ENCODE measurements around the gene HEXIM2.

Gene HEXIM2, protein sequence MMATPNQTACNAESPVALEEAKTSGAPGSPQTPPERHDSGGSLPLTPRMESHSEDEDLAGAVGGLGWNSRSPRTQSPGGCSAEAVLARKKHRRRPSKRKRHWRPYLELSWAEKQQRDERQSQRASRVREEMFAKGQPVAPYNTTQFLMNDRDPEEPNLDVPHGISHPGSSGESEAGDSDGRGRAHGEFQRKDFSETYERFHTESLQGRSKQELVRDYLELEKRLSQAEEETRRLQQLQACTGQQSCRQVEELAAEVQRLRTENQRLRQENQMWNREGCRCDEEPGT

DNA sequence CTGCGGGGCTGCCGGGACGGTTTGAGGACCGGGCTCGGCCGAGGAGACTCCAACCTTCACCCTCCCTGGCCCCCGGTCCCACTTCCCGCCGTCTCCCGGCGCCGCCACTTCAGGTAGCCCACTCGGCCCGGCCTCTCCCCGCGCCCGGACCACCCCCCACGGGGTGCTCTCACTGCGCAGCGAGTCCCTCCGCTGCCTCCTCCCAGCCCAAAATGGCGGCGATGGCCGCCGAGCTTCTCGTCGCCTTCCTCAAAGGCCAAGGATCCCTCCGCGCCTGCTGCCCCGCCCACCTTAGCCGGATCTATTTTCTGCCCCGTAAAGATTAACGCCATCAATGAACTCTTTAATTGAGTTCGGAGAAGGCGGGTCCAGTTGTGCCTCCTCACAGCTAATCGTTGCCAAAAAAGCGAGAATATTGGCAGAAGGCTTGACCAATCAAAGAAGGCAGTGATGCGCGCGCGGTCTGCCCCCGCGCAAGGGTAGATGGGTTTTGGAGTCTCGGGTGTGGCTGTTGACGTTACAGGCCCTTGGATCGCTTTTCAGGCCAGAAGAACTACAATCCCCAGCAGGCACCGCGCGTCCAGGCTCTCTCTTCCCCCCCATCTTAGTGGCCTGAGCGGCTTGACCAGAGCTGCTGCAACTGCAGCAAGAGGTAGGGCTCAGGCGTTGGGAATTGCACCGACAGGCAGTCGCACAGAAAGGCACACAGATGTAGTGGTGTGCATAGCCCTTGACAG is at the start of gene HEXIM2:
HEXIM2 (plus strand) TSS at position 588 of the 737 bp plus-strand sequence. CDS start 919 bp downstream, outside the sequence.
- H4K20me1 ChIP-seq, result peaks cover 0 to 22% (median 0%) of the 10 kb centered on the region in 11 experiments; a peak in 4 of 22 replicates
- no peaks in the 10 kb centered on the region for H3K9me3 ChIP-seq (replicated peaks in 1 of 11)
- H3K27ac ChIP-seq, result peak within 1 kb of the TSS; percentile 98 to 100 (median 100)
- peaks cover 53 to 86% (median 73%) of the 10 kb centered on the region in 10 experiments for H3K4me1 ChIP-seq
- H3K36me3 ChIP-seq, result peaks cover 0 to 10% (median 0%) of the 10 kb centered on the region in 11 experiments; a peak in 3 of 22 replicates
- peak within 1 kb of the TSS; percentile 78 to 95 (median 86) for H3K4me2 ChIP-seq
- no peaks in the 10 kb centered on the region for H3K27me3 ChIP-seq
- no peak for TF ChIP-seq Cebpa-rat (IDR thresholded peaks at IDR 0.05)
- peak within 1 kb of the TSS; percentile 81 to 99 (median 92) for H3K4me3 ChIP-seq
- H3K9ac ChIP-seq, result peak within 1 kb of the TSS; percentile 98 to 100 (median 100)

DNA sequence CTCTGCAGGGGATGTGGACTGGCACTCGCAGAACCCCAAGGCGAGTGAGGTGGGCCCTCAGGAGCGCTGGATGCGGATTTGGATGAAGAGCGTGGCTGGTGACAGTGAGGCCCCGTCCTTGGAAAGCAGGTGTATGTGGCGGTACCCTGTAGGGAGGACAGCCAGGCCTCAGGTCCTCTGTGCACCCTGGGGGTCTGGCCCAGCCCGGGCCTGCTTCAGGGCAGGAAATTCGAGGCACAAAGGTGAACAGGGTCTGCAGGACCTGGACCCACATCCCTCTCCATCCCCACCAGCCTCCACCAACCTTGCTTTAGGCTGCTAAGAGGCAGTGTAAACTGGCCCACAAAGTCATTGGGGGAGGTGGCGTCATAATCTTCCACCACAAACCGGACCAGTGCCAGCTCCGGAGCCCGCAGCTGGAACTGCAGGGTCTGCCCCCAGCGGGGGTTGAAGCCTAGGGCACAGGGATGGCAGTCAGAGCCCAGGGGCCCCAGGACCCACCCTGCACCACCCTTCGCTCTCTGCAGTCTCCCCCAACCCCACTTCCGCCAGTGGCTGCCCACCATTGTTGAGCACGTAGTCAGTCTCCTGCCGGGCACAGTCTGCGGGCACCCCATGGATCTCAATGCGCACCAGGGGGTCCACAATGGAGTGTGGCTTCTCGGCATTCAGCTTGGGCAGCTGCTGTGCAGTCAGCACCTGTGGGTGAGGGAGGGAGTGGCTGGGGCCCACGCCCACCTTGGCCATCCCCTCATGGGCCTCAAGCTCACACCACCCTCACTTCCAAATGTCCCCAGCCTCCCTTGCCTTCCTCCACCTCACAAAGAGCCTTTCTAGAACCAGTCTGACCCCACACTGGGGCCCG is 48.9 kb upstream of the HEXIM2 start:
- peak overlapping the region in 7 of 10 experiments; percentile 40 to 60 (median 50); a peak in 13 of 20 replicates for H3K4me3 ChIP-seq
- no peaks in the 10 kb centered on the region for H3K27me3 ChIP-seq
- H4K20me1 ChIP-seq, result peaks cover 0 to 40% (median 0%) of the 10 kb centered on the region in 11 experiments; a peak in 6 of 22 replicates
- H3K4me2 ChIP-seq, result peak overlapping the region; percentile 72 to 99 (median 96)
- H3K36me3 ChIP-seq, result peaks cover 15 to 27% (median 17%) of the 10 kb centered on the region in 11 experiments
- peak overlapping the region in 10 of 11 experiments; percentile 58 to 97 (median 95); a peak in 19 of 22 replicates for H3K27ac ChIP-seq
- H3K4me1 ChIP-seq, result peaks cover 66 to 94% (median 81%) of the 10 kb centered on the region in 10 experiments
- H3K9ac ChIP-seq, result peak overlapping the region; percentile 46 to 87 (median 82); a peak in 21 of 22 replicates
- no peaks in the 10 kb centered on the region for H3K9me3 ChIP-seq (replicated peaks in 1 of 11)
- no peak for TF ChIP-seq Cebpa-rat (IDR thresholded peaks at IDR 0.05)

DNA sequence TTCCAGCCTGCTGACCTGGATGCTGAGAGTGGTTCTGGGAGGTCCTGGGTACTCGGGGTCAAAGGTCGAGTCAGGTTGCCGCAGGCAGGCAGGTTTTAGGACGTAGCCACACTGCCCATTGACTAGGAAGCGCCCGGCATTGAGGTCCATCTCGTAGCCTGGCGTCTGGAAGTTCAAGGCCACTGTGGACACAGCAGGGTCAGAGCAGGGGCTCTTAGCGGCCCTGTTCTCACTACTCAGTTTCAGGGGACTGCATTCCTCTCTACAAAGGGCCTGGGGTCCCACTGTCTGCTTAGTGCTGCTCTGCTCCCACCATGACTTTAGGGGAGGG is 48.3 kb upstream of the HEXIM2 start:
- peak overlapping the region in 9 of 11 experiments; percentile 43 to 87 (median 82); a peak in 14 of 22 replicates for H3K9ac ChIP-seq
- H3K4me2 ChIP-seq, result peak overlapping the region; percentile 72 to 99 (median 96)
- H3K4me1 ChIP-seq, result peaks cover 66 to 88% (median 75%) of the 10 kb centered on the region in 10 experiments
- H3K36me3 ChIP-seq, result peaks cover 9 to 27% (median 11%) of the 10 kb centered on the region in 11 experiments; a peak in 21 of 22 replicates
- no peaks in the 10 kb centered on the region for H3K9me3 ChIP-seq (replicated peaks in 1 of 11)
- TF ChIP-seq Cebpa-rat (IDR thresholded peaks at IDR 0.05), result no peak
- H4K20me1 ChIP-seq, result peaks cover 0 to 34% (median 0%) of the 10 kb centered on the region in 11 experiments; a peak in 6 of 22 replicates
- H3K4me3 ChIP-seq, result peak overlapping the region in 5 of 10 experiments; percentile 32 to 57 (median 50); a peak in 6 of 20 replicates
- H3K27ac ChIP-seq, result peak overlapping the region in 9 of 11 experiments; percentile 64 to 97 (median 95); a peak in 16 of 22 replicates
- H3K27me3 ChIP-seq, result no peaks in the 10 kb centered on the region

- peaks cover 0 to 27% (median 2%) of the 10 kb centered on the region in 11 experiments; a peak in 11 of 22 replicates for H3K36me3 ChIP-seq
These were observed 47.4 kb upstream of the HEXIM2 start for GRCh38 chr17:45114117-45114932.

GRCh38 chr17:45115015-45115625 is 46.6 kb upstream of the HEXIM2 start:
- peak overlapping the region in 9 of 11 experiments; percentile 86 to 99 (median 97); a peak in 14 of 22 replicates for H3K4me2 ChIP-seq
- no peak for TF ChIP-seq Cebpa-rat (IDR thresholded peaks at IDR 0.05)
- peaks cover 0 to 17% (median 0%) of the 10 kb centered on the region in 11 experiments; a peak in 4 of 22 replicates for H4K20me1 ChIP-seq
- peak overlapping the region in 5 of 11 experiments; percentile 54 to 84 (median 83); a peak in 7 of 22 replicates for H3K9ac ChIP-seq
- H3K27ac ChIP-seq, result peak overlapping the region in 7 of 11 experiments; percentile 93 to 97 (median 96); a peak in 7 of 22 replicates
- H3K9me3 ChIP-seq (replicated peaks in 1 of 11), result no peaks in the 10 kb centered on the region
- peaks cover 0 to 31% (median 0%) of the 10 kb centered on the region in 11 experiments; a peak in 3 of 22 replicates for H3K36me3 ChIP-seq
- no peak overlapping the region for H3K4me3 ChIP-seq
- peaks cover 52 to 85% (median 74%) of the 10 kb centered on the region in 10 experiments for H3K4me1 ChIP-seq
- H3K27me3 ChIP-seq, result no peaks in the 10 kb centered on the region

More at GRCh38 chr17:45114117-45114932, 47.4 kb upstream of the HEXIM2 start:
- Histone ChIP-seq H3K4me2 (peak overlapping the region; percentile 72 to 99 (median 96); a peak in 21 of 22 replicates), H4K20me1 (peaks cover 0 to 24% (median 0%) of the 10 kb centered on the region in 11 experiments; a peak in 3 of 22 replicates), H3K4me1 (peaks cover 60 to 85% (median 74%) of the 10 kb centered on the region in 10 experiments), H3K9ac (peak overlapping the region in 10 of 11 experiments; percentile 15 to 87 (median 82); a peak in 20 of 22 replicates), H3K27ac (peak overlapping the region in 8 of 11 experiments; percentile 82 to 97 (median 96); a peak in 16 of 22 replicates), H3K27me3 (no peaks in the 10 kb centered on the region), H3K4me3 (peak overlapping the region in 5 of 10 experiments; percentile 22 to 57 (median 42); a peak in 5 of 20 replicates), H3K9me3 (replicated peaks in 1 of 11) (no peaks in the 10 kb centered on the region)
- TF ChIP-seq Cebpa-rat (IDR thresholded peaks at IDR 0.05), result no peak

- peak overlapping the region; percentile 9 to 65 (median 40); a peak in 20 of 22 replicates for H3K4me2 ChIP-seq
- peaks cover 45 to 83% (median 70%) of the 10 kb centered on the region in 10 experiments for H3K4me1 ChIP-seq
- peaks cover 0 to 36% (median 0%) of the 10 kb centered on the region in 11 experiments; a peak in 3 of 22 replicates for H3K36me3 ChIP-seq
- peak overlapping the region in 1 of 11 experiments; percentile 12; a peak in 2 of 22 replicates for H3K9ac ChIP-seq
- H3K27me3 ChIP-seq, result peaks cover 0 to 2% (median 0%) of the 10 kb centered on the region in 11 experiments; a peak in 3 of 22 replicates
- peak overlapping the region in 3 of 11 experiments; percentile 19 to 23 (median 21); a peak in 3 of 22 replicates for H3K27ac ChIP-seq
- H3K9me3 ChIP-seq (replicated peaks in 1 of 11), result no peaks in the 10 kb centered on the region
- H4K20me1 ChIP-seq, result peaks cover 0 to 17% (median 0%) of the 10 kb centered on the region in 11 experiments; a peak in 5 of 22 replicates
- H3K4me3 ChIP-seq, result no peak overlapping the region
- TF ChIP-seq Cebpa-rat (IDR thresholded peaks at IDR 0.05), result no peak
These were observed 45.8 kb upstream of the HEXIM2 start for GRCh38 chr17:45115871-45116270.

Measured in BLaER1 treated with 17β-estradiol and CSF1 and Interleukin-3, amounts not matched to agents 10 nM and 100 nM (cell line).